PFSK-1 (cell line): ENCODE results near the gene MICALL2.

Experiments
- FOXP2 ChIP-seq: optimal IDR thresholded peaks from 2 replicates; pipeline ENCODE3; 2011; ENCODE audit warnings: borderline replicate concordance, control low read depth, inconsistent platforms; ENCODE audit not compliant: insufficient read depth; ENCODE audit errors: extremely low read length, extremely low read depth
- POLR2AphosphoS5 ChIP-seq: IDR thresholded peaks from 2 replicates; pipeline ENCODE4 v1.6.1; 2012; ENCODE audit warnings: low read depth, mild to moderate bottlenecking, control low read depth, low read length, moderate library complexity
- SIN3A ChIP-seq: IDR thresholded peaks from 2 replicates; pipeline ENCODE4 v1.6.1; 2012; ENCODE audit warnings: mild to moderate bottlenecking, low read length, moderate library complexity, borderline replicate concordance; ENCODE audit not compliant: insufficient read depth
- TAF1 ChIP-seq: IDR thresholded peaks from 2 replicates; pipeline ENCODE4 v1.6.1; 2012; ENCODE audit warnings: low read length, control low read depth, borderline replicate concordance; ENCODE audit not compliant: insufficient read depth
- TF ChIP-seq, protein P1 (sequence below), 2 experiments: IDR thresholded peaks; 2 replicates each; pipeline versions ENCODE4 v1.6.1 to v1.8.0; 2011 to 2012; ENCODE audit warnings: low read depth in 2 of 2, low read length in 2 of 2, control low read depth in 1 of 2, inconsistent platforms in 1 of 2, mild to moderate bottlenecking in 1 of 2, moderate library complexity in 1 of 2; ENCODE audit not compliant: insufficient read depth in 1 of 2

DNA sequence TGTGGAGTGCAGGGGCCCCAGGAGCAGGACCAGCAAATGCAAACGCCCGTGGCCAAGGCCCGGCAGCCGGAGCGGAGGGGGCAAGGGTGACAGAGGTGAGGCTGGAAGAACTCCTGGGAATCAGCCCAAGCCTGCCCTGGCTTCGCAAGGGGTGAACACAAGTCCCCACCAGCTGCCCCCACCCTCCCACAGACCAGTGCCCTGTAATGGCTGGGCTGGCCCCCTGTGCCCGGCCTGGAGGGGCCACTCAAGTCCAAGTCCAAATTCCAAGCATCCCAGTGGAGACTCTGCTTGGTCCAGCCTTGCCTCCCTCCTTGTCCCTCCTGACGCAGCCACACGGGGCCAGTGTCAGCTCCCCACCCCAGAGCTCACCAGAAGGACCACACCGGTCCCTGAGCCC is 28.0 kb downstream of the MICALL2 start:
- no peak for TF ChIP-seq TAF1
- TF ChIP-seq POLR2AphosphoS5 = no peak
- TF ChIP-seq, protein P1, sequence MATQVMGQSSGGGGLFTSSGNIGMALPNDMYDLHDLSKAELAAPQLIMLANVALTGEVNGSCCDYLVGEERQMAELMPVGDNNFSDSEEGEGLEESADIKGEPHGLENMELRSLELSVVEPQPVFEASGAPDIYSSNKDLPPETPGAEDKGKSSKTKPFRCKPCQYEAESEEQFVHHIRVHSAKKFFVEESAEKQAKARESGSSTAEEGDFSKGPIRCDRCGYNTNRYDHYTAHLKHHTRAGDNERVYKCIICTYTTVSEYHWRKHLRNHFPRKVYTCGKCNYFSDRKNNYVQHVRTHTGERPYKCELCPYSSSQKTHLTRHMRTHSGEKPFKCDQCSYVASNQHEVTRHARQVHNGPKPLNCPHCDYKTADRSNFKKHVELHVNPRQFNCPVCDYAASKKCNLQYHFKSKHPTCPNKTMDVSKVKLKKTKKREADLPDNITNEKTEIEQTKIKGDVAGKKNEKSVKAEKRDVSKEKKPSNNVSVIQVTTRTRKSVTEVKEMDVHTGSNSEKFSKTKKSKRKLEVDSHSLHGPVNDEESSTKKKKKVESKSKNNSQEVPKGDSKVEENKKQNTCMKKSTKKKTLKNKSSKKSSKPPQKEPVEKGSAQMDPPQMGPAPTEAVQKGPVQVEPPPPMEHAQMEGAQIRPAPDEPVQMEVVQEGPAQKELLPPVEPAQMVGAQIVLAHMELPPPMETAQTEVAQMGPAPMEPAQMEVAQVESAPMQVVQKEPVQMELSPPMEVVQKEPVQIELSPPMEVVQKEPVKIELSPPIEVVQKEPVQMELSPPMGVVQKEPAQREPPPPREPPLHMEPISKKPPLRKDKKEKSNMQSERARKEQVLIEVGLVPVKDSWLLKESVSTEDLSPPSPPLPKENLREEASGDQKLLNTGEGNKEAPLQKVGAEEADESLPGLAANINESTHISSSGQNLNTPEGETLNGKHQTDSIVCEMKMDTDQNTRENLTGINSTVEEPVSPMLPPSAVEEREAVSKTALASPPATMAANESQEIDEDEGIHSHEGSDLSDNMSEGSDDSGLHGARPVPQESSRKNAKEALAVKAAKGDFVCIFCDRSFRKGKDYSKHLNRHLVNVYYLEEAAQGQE (IDR thresholded peaks at IDR 0.05; ENCODE audit: insufficient read depth in 1 of 2, low read depth in 2 of 2, low read length in 2 of 2) = no peak
- no peak for TF ChIP-seq SIN3A
- TF ChIP-seq FOXP2 = no peak
